ENCODE measurements around the gene PODXL.

GRCh38 chr7:131467788-131468187 is 88.6 kb downstream of the PODXL start:
- TF ChIP-seq CTCF (IDR thresholded peaks at IDR 0.05) = no peak
- no peak for TF ChIP-seq POLR2A (IDR thresholded peaks at IDR 0.05)

All from heart left ventricle (tissue), 13 donors.